Activated naive CD4-positive, alpha-beta T cell treated with anti-CD3 and anti-CD28 coated beads, Interleukin-2, amount 50 U/mL, for 24 hours (primary cell): ENCODE measurements around the gene RASGRF2.
"Not testable (repeated sequence)": the region's sequence is repeated elsewhere in the genome, so short reads cannot be mapped to it uniquely, and the experiment has no call there.

Experiments used
- H3K27ac Mint-ChIP-seq: one replicate; pipeline ENCODE4 v1.8.0; 2021; ENCODE audit warnings: mild to moderate bottlenecking, mixed read lengths
- H3K27me3 Mint-ChIP-seq: one replicate; pipeline ENCODE4 v1.8.0; 2021; ENCODE audit warnings: mixed read lengths
- H3K36me3 Mint-ChIP-seq: one replicate; pipeline ENCODE4 v1.8.0; 2021; ENCODE audit warnings: mixed read lengths
- H3K4me1 Mint-ChIP-seq: one replicate; pipeline ENCODE4 v1.8.0; 2021; ENCODE audit warnings: mixed read lengths
- H3K4me3 Mint-ChIP-seq: one replicate; pipeline ENCODE4 v1.8.0; 2021; ENCODE audit warnings: mild to moderate bottlenecking, mixed read lengths
- H3K9me3 Mint-ChIP-seq: one replicate; pipeline ENCODE4 v1.8.0; 2021; ENCODE audit warnings: mixed read lengths

RASGRF2 gene

GRCh38 chr5:81080809-81081460 is 120.8 kb downstream of the RASGRF2 start:
- H3K4me3 Mint-ChIP-seq: no peak overlapping the region
- H3K9me3 Mint-ChIP-seq: no peaks in the 10 kb centered on the region
- no peak overlapping the region for H3K27ac Mint-ChIP-seq
- peaks cover 4% of the 10 kb centered on the region for H3K4me1 Mint-ChIP-seq
- peaks cover 33% of the 10 kb centered on the region for H3K36me3 Mint-ChIP-seq
- H3K27me3 Mint-ChIP-seq: no peaks in the 10 kb centered on the region

- H3K9me3 Mint-ChIP-seq: no peaks in the 10 kb centered on the region
These were observed 121.3 kb downstream of the RASGRF2 start for GRCh38 chr5:81081461-81081835.

GRCh38 chr5:81086881-81087281 is 126.7 kb downstream of the RASGRF2 start:
- peaks cover 11% of the 10 kb centered on the region for H3K4me1 Mint-ChIP-seq
- peaks cover 25% of the 10 kb centered on the region for H3K36me3 Mint-ChIP-seq
- H3K27me3 Mint-ChIP-seq: no peaks in the 10 kb centered on the region
- H3K4me3 Mint-ChIP-seq: no peak overlapping the region
- H3K27ac Mint-ChIP-seq: no peak overlapping the region
- no peaks in the 10 kb centered on the region for H3K9me3 Mint-ChIP-seq

More at GRCh38 chr5:81081461-81081835, 121.3 kb downstream of the RASGRF2 start:
- no peak overlapping the region for H3K4me3 Mint-ChIP-seq
- H3K4me1 Mint-ChIP-seq: peaks cover 4% of the 10 kb centered on the region
- H3K27me3 Mint-ChIP-seq: no peaks in the 10 kb centered on the region
- no peak overlapping the region for H3K27ac Mint-ChIP-seq
- H3K36me3 Mint-ChIP-seq: peaks cover 33% of the 10 kb centered on the region

- H3K4me3 Mint-ChIP-seq: no peak overlapping the region
- H3K27ac Mint-ChIP-seq: peak overlapping the region; percentile 30
- H3K36me3 Mint-ChIP-seq: peaks cover 15% of the 10 kb centered on the region
- no peaks in the 10 kb centered on the region for H3K9me3 Mint-ChIP-seq
- H3K27me3 Mint-ChIP-seq: no peaks in the 10 kb centered on the region
- H3K4me1 Mint-ChIP-seq: peaks cover 11% of the 10 kb centered on the region
These were observed 131.0 kb downstream of the RASGRF2 start for GRCh38 chr5:81091199-81091598.

- Mint-ChIP-seq H3K27me3 (no peaks in the 10 kb centered on the region), H3K4me3 (no peak overlapping the region), H3K36me3 (peaks cover 9% of the 10 kb centered on the region), H3K9me3 (no peaks in the 10 kb centered on the region), H3K27ac (no peak overlapping the region), H3K4me1 (peaks cover 4% of the 10 kb centered on the region)
These were observed 133.5 kb downstream of the RASGRF2 start for GRCh38 chr5:81093536-81094196.

- no peaks in the 10 kb centered on the region for H3K27me3 Mint-ChIP-seq
- H3K4me1 Mint-ChIP-seq: peaks cover 4% of the 10 kb centered on the region
- no peak overlapping the region for H3K4me3 Mint-ChIP-seq
- H3K9me3 Mint-ChIP-seq: no peaks in the 10 kb centered on the region
- H3K27ac Mint-ChIP-seq: no peak overlapping the region
- peaks cover 14% of the 10 kb centered on the region for H3K36me3 Mint-ChIP-seq
These were observed 135.7 kb downstream of the RASGRF2 start for GRCh38 chr5:81095835-81096234.

GRCh38 chr5:81097713-81098112 is 137.6 kb downstream of the RASGRF2 start:
- Mint-ChIP-seq H3K9me3 (no peaks in the 10 kb centered on the region), H3K4me3 (no peak overlapping the region), H3K36me3 (peaks cover 13% of the 10 kb centered on the region), H3K27me3 (no peaks in the 10 kb centered on the region), H3K27ac (no peak overlapping the region), H3K4me1 (peaks cover under 1% of the 10 kb centered on the region)

- Mint-ChIP-seq H3K27ac (peak overlapping the region; percentile 43), H3K9me3 (no peaks in the 10 kb centered on the region), H3K4me1 (peaks cover 35% of the 10 kb centered on the region), H3K27me3 (no peaks in the 10 kb centered on the region), H3K36me3 (peaks cover 5% of the 10 kb centered on the region), H3K4me3 (no peak overlapping the region)
These were observed 145.2 kb downstream of the RASGRF2 start for GRCh38 chr5:81105261-81105877.

- Mint-ChIP-seq H3K36me3 (peaks cover 38% of the 10 kb centered on the region), H3K9me3 (no peaks in the 10 kb centered on the region), H3K4me3 (no peak overlapping the region), H3K27me3 (no peaks in the 10 kb centered on the region), H3K4me1 (peaks cover 21% of the 10 kb centered on the region), H3K27ac (no peak overlapping the region)
These were observed 155.1 kb downstream of the RASGRF2 start for GRCh38 chr5:81115261-81115660.

- H3K9me3 Mint-ChIP-seq: no peaks in the 10 kb centered on the region
- no peak overlapping the region for H3K4me3 Mint-ChIP-seq
- no peak overlapping the region for H3K27ac Mint-ChIP-seq
- H3K4me1 Mint-ChIP-seq: peaks cover 32% of the 10 kb centered on the region
- H3K27me3 Mint-ChIP-seq: no peaks in the 10 kb centered on the region
- peaks cover 48% of the 10 kb centered on the region for H3K36me3 Mint-ChIP-seq
These were observed 157.4 kb downstream of the RASGRF2 start for GRCh38 chr5:81117566-81117965.

- Mint-ChIP-seq H3K27ac (no peak overlapping the region), H3K36me3 (peaks cover 28% of the 10 kb centered on the region), H3K4me1 (peaks cover 21% of the 10 kb centered on the region), H3K9me3 (no peaks in the 10 kb centered on the region), H3K27me3 (no peaks in the 10 kb centered on the region), H3K4me3 (no peak overlapping the region)
These were observed 161.1 kb downstream of the RASGRF2 start for GRCh38 chr5:81121273-81121672.

GRCh38 chr5:81121836-81122630 is 161.9 kb downstream of the RASGRF2 start:
- H3K27ac Mint-ChIP-seq: peak overlapping the region; percentile 71
- H3K27me3 Mint-ChIP-seq: no peaks in the 10 kb centered on the region
- peaks cover 21% of the 10 kb centered on the region for H3K4me1 Mint-ChIP-seq
- no peaks in the 10 kb centered on the region for H3K9me3 Mint-ChIP-seq
- H3K4me3 Mint-ChIP-seq: no peak overlapping the region
- peaks cover 29% of the 10 kb centered on the region for H3K36me3 Mint-ChIP-seq

- H3K4me3 Mint-ChIP-seq, H3K27me3 Mint-ChIP-seq, H3K9me3 Mint-ChIP-seq, H3K27ac Mint-ChIP-seq: not testable (repeated sequence)
- H3K4me1 Mint-ChIP-seq: peaks cover 12% of the 10 kb centered on the region
- peaks cover 24% of the 10 kb centered on the region for H3K36me3 Mint-ChIP-seq
These were observed 164.5 kb downstream of the RASGRF2 start for GRCh38 chr5:81124689-81125088.

GRCh38 chr5:81125959-81126358 is 165.8 kb downstream of the RASGRF2 start:
- H3K27me3 Mint-ChIP-seq: no peaks in the 10 kb centered on the region
- peaks cover 12% of the 10 kb centered on the region for H3K4me1 Mint-ChIP-seq
- H3K36me3 Mint-ChIP-seq: peaks cover 30% of the 10 kb centered on the region
- no peak overlapping the region for H3K27ac Mint-ChIP-seq
- H3K9me3 Mint-ChIP-seq: no peaks in the 10 kb centered on the region
- H3K4me3 Mint-ChIP-seq: no peak overlapping the region

- no peaks in the 10 kb centered on the region for H3K9me3 Mint-ChIP-seq
- H3K36me3 Mint-ChIP-seq: peaks cover 32% of the 10 kb centered on the region
- H3K4me1 Mint-ChIP-seq: peaks cover 3% of the 10 kb centered on the region
- H3K27me3 Mint-ChIP-seq: no peaks in the 10 kb centered on the region
- H3K27ac Mint-ChIP-seq: no peak overlapping the region
- no peak overlapping the region for H3K4me3 Mint-ChIP-seq
These were observed 168.3 kb downstream of the RASGRF2 start for GRCh38 chr5:81128416-81128815.

GRCh38 chr5:81132381-81132780 is 172.2 kb downstream of the RASGRF2 start:
- Mint-ChIP-seq H3K27me3 (no peaks in the 10 kb centered on the region), H3K36me3 (peaks cover 47% of the 10 kb centered on the region), H3K9me3 (no peaks in the 10 kb centered on the region), H3K4me3 (no peak overlapping the region), H3K27ac (no peak overlapping the region), H3K4me1 (peaks cover 8% of the 10 kb centered on the region)
